Right ventricle myocardium inferior (tissue), 1 donor: ENCODE results near the gene KIF21A. TPM values are rescaled to one million over a fixed set of nuclear protein-coding genes. Genes with fewer than 3 reads are reported as not detected.
A peak's percentile ranks its signal among the peaks of the same experiment; 100 is the strongest.
"Not testable (repeated sequence)": the region's sequence is repeated elsewhere in the genome, so short reads cannot be mapped to it uniquely, and the experiment has no call there.

ENCODE experiments used
- ATAC-seq: fragments of 200-7000 bp; cut with Tn5 transposase; one replicate; pipeline ENCODE4 v1.9.1; 2020; ENCODE audit warnings: mild to moderate bottlenecking, moderate library complexity
- DNase-seq: peaks from one replicate; pipeline ENCODE4 v3.0.0; 2021; ENCODE audit errors: missing footprints
- intact Hi-C: fragments of 100-400 bp; cut with DNase I; formaldehyde crosslinking; loops from one replicate; pipeline ENCODE4 v1.11.0; 2022
- long read RNA-seq: library from polyadenylated mRNA; unstranded; transcript quantifications from one replicate; pipeline ENCODE4 v2.0.0, GENCODE V29; 2021
- total RNA-seq: library from RNA; stranded (reverse); fragmentation: NEBNext Ultra II Directional; extraction: Animal tissue kit (Norgen Biotek cat#: 25700); gene quantifications from one replicate; pipeline ENCODE4 v1.2.1, GENCODE V29; 2021
- donor health status: DM: no; HTN: yes; CAD: no; lungs with severe emphysema.

KIF21A gene, protein sequence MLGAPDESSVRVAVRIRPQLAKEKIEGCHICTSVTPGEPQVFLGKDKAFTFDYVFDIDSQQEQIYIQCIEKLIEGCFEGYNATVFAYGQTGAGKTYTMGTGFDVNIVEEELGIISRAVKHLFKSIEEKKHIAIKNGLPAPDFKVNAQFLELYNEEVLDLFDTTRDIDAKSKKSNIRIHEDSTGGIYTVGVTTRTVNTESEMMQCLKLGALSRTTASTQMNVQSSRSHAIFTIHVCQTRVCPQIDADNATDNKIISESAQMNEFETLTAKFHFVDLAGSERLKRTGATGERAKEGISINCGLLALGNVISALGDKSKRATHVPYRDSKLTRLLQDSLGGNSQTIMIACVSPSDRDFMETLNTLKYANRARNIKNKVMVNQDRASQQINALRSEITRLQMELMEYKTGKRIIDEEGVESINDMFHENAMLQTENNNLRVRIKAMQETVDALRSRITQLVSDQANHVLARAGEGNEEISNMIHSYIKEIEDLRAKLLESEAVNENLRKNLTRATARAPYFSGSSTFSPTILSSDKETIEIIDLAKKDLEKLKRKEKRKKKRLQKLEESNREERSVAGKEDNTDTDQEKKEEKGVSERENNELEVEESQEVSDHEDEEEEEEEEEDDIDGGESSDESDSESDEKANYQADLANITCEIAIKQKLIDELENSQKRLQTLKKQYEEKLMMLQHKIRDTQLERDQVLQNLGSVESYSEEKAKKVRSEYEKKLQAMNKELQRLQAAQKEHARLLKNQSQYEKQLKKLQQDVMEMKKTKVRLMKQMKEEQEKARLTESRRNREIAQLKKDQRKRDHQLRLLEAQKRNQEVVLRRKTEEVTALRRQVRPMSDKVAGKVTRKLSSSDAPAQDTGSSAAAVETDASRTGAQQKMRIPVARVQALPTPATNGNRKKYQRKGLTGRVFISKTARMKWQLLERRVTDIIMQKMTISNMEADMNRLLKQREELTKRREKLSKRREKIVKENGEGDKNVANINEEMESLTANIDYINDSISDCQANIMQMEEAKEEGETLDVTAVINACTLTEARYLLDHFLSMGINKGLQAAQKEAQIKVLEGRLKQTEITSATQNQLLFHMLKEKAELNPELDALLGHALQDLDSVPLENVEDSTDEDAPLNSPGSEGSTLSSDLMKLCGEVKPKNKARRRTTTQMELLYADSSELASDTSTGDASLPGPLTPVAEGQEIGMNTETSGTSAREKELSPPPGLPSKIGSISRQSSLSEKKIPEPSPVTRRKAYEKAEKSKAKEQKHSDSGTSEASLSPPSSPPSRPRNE (N-terminal part only)
- 57.9 TPM for total RNA-seq
- long read RNA-seq, partial matches to known transcripts = 6 of 9 reads
- long read RNA-seq, other reads (novel, unspliced or antisense) = 2 of 9 reads

DNA sequence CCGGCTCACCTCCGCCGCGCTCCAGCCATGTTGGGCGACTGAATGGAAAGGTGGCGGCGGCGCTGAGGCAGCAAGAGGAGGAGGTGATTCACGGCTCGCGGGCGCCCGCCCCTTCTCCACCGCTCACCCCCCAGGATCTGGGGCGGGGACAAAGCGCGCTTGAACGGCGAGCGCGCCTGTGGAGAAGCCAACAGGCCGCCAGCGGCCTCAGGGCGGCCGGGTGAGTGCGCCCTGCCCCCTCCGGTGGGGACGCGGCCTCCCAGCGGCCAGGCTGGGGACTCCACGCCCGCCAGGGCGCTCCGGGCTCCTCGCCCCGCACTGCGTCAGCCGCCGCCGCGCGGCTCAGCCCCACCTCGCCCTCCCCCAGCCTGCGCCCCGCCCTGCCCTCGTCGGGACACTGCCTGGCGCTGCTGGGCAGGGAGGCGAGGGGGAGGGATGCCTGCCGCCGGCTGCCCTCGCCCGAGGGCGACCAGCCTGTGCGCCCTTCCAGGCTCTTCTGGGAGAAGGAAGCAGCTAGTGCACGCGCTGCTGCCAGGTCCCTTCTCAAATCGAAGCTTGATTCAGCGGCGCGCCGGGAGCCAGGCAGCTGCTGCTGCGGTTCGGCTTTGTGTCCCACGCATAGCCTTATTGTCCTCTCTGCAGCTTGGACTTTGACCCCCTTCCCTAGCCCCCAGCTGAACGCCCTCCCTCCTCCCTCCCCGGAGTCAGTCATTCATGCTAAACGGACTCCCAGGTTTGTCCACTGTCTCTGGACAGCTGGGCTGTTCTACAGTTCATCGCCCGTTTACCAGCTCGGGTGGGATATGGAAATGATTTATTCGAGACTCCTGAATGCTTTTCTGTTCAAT lies at the start of gene KIF21A:
Gene KIF21A (minus strand): TSS at position 40 of the 848 bp plus-strand sequence. CDS start 150 bp downstream, outside the sequence.
- DNase-seq (peak; percentile 91), ATAC-seq (peak; percentile 97)
- intact Hi-C loops = loop anchor here (2.0 to 5.0 kb wide), 3 partner anchors 56 to 169 kb away; no protein-coding TSS in a partner anchor

DNA sequence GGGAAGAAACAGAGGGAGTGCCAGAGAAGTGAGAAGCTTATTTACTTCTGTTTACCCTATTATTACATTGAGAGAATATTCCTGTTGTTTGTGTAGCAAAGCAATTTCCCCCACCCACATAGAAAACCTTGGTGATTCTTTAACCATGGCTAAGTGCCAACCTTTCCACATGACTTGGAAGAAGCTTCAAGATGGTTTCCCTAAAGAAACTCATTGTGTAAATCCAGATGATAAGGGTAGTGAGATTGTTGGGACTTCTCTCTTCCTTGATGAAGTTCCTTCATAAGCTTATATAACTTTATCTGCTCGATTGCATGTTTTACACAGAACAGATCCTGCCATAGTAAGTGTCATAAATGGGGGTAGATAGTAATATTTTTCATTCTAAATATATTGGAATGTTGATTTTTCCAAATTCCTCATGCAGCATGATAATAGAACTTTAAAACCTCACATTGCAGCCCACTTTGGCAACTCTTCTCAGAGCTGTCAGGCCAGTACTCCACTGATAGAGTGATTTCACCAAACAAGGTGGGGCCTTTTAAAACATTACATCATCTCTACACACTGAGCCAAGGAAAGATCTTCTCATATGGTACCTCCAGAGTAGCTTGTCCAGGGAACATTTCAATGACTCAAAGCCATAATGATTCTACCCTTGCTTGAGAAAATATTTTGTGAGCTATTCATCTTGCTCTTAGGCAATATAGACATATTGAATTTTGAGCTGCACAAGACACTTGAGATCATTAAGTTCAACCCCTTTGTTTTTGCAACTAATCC lies 47.8 kb upstream of the KIF21A start:
- DNase-seq (no peak), ATAC-seq (no peak)
- intact Hi-C loops = no loop called here

DNA sequence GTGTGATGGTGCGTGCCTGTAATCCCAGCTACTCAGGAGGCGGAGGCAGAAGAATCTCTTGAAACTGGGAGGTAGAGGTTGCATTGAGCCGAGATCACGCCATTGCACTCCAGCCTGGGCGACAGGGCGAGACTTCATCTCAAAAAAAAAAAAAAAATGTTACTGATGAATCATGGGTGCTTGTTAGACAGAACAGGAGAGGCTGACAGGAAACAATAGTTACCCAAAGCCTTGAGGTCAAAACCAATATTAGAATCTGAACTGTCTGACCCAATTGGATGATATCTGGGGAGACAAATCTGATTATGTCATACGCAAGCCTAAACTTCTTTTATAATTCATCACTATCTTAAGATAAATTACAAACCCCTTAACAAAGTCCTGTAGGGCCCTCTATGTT lies 40.7 kb upstream of the KIF21A start:
- DNase-seq (no peak), ATAC-seq (no peak)
- intact Hi-C loops = no loop called here

DNA sequence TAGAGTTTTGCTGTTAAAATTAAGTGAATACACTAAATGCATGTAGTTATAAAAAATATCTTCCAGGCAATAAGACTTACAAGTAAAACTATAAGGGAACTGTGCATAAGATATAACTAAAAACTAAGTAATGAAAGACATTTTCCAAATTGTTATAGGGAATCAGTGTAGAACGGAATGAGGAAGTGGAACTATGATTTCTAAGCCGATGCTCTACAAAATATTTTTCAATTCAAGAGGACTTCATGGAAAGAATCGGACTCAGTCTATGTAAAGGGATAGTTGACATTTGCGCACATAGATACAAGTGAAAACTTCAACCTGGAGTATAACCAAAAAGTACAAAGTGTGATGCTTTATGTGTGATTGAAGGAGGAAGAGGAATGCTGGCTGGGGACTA lies 40.1 kb upstream of the KIF21A start:
- intact Hi-C loops = no loop called here
- no peak for ATAC-seq
- no peak for DNase-seq

DNA sequence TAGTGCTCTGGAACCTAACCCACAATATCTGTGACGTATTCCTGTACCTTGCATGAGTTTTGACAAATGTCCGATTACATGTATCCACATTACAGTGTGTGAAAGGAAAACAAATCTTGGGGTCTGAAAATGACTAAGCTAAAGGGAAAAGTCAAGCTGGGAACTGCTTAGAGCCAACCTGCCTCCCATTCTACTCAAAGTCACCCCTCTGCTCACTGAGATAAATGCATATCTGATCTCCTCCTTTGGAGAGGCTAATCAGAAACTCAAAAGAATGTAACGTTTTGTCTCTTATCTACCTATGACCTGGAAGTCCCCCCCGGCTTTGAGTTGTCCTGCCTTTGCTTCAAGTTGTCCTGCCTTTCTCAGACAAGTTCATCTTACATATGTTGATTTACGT lies 34.0 kb upstream of the KIF21A start:
- no peak for ATAC-seq
- no peak for DNase-seq
- intact Hi-C loops = no loop called here

DNA sequence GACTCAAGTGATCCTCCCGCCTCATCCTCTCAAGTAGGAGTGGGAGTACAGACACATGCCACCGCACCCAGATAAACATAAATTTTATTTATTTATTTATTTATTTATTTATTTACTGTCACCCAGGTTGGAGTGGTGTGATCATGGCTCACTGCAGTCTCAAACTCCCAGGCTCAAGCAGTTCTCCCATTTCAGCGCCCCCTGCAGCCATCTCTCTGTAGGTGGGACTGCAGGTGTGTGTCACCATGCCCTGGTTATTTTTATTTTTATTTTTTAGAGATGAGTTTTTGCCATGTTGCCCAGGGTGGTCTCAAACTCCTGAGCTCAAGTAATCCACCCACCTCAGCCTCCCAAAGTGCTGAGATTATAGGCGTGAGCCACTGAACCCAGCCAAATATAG lies 33.2 kb upstream of the KIF21A start:
- DNase-seq (no peak), ATAC-seq (no peak)
- intact Hi-C loops = no loop called here

DNA sequence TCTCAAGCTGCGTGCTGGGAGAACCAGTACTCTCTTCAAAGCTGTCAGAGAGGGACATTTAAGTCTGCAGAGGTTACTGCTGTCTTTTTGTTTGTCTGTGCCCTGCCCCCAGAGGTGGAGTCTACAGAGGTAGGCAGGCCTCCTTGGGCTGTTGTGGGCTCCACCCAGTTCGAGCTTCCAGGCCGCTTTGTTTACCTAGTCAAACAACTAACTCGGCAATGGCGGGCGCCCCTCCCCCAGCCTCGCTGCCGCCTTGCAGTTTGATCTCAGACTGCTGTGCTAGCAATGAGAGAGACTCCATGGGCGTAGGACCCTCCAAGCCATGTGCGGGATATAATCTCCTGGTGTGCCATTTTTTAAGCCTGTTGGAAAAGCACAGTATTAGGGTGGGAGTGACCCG lies 32.2 kb upstream of the KIF21A start:
- intact Hi-C loops, ATAC-seq, DNase-seq: not testable (repeated sequence)

DNA sequence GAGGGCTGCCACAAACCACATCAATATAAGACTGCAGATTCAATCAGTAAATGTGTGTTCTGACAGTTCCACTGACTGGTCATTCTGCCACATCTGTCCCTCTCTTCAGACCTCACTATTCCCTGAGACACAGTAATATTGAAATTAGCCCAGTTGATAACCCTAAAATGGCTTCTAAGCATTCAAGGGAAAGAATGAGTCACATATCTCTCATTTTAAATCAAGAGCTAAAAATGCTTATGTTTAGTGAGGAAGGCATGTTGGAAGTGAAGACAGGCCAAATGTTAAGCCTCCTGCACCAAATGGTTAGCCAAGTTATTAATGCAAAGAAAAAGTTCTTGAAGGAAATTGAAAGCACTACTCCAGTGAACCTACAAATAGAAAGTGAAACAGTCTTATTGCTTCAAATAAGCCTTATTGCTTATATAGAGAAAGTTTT lies 24.5 kb upstream of the KIF21A start:
- intact Hi-C loops = no loop called here
- no peak for ATAC-seq
- no peak for DNase-seq

DNA sequence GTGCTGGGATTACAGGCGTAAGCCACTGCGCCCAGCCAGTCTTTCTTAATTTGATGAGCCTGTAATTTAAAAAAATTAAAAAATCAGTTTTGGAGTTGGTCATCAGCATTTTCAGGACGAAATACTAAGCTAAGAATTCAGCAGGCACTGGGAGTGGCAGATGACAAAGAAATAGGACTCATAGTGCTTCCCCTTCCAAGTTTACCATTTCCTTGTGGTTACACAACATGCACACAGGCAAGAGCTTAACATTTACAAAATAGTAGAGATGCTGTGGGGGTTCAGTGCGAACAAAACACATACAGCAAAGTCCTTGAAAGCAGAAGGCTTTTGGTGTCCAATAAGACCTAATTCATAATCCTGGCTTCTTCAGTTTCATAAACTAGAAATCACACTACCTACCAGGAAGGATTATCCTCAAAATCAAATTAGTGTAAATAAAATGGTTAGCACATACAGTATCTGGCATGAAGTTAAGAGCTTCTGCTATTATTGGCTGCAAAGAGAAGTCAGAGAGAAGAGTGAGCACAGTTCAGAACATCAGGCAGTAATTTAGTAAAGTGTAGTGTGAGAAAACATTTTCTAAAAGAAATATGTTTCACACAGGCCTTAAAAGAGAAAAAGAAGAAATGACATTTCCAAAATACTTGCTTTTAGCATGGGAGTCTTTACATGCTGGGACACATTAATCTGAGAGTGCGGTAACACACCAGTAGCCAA lies 22.2 kb upstream of the KIF21A start:
- intact Hi-C loops = no loop called here
- DNase-seq (no peak), ATAC-seq (no peak)

DNA sequence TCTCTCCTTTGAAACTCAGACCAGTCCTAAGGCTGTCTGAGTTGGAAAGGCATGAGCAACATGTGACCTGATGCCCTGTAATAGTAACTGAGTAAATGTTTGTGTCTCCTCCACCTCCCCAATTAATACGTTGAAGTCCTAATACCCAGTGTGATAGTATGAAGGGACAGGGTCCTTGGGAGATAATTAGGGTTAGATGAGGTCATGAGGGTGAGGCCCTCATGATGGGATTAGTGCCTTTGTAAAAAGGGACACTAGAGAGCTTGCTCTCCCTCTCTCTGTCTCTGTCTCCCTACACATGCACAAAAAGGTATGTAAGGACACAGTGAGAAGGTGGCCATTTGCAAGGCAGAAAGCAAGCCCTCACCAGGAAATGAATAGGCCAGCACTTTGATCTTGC lies 18.1 kb upstream of the KIF21A start:
- no peak for ATAC-seq
- intact Hi-C loops = no loop called here

DNA sequence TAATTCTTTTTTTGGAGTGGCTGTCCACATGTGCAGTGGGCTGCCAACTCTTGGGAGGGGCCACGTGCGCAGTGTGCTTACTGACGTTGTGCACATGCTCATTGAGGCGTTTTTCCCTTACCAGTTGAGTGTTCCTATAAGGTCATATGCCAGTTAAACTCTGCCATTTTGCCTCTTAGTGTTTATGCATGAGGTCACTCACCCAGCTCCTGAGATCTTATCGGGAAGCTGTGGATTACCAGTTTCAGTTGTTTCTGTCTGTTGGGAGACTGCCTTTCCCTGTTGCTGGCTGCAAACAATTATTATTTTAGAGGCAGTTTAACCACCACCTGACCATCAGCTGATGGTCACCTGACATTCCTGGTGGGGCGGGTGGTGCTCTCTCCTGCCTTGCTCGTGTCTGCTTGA lies 16.1 kb upstream of the KIF21A start:
- no peak for DNase-seq
- intact Hi-C loops = no loop called here

More for the DNA sequence above, 18.1 kb upstream of the KIF21A start:
- DNase-seq = no peak

DNA sequence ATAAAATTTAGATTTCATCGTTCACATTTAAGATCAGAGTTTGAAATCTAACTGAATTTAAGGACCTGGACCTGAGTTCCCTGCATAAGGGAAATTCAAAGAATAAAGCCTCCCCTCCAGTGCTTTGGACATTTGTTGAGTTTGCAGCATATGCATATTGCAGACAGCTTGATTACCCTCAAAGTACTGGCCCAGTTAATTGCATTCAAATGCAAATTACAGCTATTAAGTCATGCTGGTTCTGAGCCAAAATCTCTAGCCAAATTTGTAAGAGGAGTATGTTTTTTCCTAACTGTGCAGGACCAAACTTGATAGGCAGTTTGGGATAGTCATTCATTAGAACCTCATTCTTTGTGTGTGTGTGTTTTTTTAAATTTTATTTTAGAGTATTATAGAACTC lies 9.1 kb upstream of the KIF21A start:
- ATAC-seq (no peak), DNase-seq (no peak)
- intact Hi-C loops = no loop called here

More for the DNA sequence above, 16.1 kb upstream of the KIF21A start:
- no peak for ATAC-seq

DNA sequence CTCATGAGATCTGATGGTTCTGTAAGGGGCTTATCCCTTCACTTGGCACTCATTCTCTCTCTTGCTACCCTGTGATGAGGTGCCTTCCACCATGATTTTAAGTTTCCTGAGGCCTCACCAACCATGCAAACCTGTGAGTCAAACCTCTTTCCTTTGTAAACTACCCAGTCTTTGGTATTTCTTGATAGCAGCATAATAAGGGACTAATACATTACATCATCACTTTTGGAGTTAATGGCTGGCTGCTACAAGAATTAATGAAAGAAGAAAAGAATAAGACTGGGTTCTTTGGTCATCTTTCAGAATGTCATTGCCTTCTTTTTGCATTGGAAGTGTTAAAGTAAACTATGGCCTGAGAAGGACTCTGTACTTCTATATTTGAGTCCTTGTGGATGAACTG lies 5.1 kb upstream of the KIF21A start:
- no peak for DNase-seq
- no peak for ATAC-seq
- intact Hi-C loops = no loop called here

DNA sequence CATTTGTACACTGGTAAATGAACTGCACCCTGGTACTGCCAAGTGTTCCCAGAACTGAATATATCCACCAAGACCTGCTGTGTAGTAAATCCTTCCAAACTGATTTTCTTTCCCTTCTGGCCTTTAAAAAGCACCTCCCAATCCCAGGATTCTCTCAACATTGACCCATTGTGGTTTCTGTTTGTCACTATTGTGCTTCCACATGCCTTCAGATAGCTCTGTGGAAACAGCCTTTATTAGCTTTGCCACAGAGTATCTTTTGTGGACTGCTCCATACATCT lies 949 bp upstream of the KIF21A start:
- ATAC-seq (no peak), DNase-seq (no peak)
- intact Hi-C loops = loop anchor here (2.0 to 5.0 kb wide), 3 partner anchors 57 to 169 kb away; no protein-coding TSS in a partner anchor

DNA sequence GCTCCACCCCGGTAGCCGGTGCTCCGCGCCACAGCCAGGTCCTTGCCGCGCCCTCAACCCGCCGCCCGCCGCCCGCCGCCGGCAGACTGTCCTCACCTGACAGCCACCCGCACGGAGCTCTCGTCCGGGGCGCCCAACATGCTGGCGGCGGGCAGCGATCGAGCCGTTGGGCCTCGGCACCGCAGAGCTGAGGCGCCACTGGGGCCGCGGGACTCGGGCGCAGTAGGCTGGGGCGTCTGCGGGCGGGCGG lies 164 bp downstream of the KIF21A start:
- DNase-seq = no peak
- no peak for ATAC-seq
- intact Hi-C loops = loop anchor here (2.0 to 5.0 kb wide), 3 partner anchors 55 to 170 kb away; no protein-coding TSS in a partner anchor

DNA sequence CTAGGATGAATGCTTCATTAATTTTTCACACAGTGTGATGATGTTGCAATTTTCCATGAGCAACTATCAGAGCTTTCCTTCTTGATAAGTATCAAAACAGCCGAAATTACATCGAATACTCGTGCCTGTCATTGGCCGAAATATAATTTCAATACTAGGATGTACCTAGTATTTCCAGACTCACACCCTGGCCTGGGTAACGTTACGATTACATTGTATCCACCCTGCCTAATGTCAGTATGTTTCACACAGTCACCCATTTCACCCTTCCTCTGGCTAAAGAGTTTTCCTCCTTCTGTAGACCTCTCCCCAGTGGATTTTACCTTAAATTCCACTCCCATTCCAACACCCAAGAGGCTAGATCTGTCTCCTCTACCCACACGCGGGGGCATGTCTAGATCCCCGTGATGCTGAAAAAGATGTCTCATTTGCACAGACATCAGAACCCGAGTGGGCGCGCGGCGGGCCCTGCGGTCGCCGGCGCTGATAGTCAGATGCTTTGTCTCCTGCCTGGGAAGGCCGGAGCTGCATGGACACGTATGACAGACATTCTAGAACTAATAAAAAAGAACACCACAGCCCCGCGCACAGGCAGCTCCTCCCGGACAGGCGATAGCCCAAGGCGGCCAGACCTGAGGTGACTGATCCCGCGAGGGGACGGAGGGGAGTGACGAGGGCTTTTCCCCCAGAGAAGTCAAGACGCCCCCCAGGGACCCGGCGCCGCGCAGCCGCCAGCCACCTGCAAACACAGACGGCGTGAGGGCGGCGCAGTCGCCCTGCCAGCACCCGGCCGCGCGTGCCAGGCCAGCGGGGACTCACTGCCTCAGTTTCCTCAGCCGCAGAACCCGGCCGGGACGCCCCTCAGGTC lies 723 bp downstream of the KIF21A start:
- peak; percentile 70 for DNase-seq
- intact Hi-C loops = loop anchor here (2.0 to 5.0 kb wide), 3 partner anchors 55 to 171 kb away; no protein-coding TSS in a partner anchor
- peak; percentile 5 for ATAC-seq
